HG03442 (cell line): Measurements from ENCODE around the gene SLC22A3.
"Not testable (repeated sequence)": the region's sequence is repeated elsewhere in the genome, so short reads cannot be mapped to it uniquely, and the experiment has no call there.

ENCODE experiments used
- ATAC-seq: cut with Tn5 transposase; IDR thresholded peaks from one replicate; pipeline ENCODE4 v1.9.1; 2021; ENCODE audit warnings: mild to moderate bottlenecking, moderate library complexity; ENCODE audit not compliant: unreplicated experiment

Gene SLC22A3

DNA sequence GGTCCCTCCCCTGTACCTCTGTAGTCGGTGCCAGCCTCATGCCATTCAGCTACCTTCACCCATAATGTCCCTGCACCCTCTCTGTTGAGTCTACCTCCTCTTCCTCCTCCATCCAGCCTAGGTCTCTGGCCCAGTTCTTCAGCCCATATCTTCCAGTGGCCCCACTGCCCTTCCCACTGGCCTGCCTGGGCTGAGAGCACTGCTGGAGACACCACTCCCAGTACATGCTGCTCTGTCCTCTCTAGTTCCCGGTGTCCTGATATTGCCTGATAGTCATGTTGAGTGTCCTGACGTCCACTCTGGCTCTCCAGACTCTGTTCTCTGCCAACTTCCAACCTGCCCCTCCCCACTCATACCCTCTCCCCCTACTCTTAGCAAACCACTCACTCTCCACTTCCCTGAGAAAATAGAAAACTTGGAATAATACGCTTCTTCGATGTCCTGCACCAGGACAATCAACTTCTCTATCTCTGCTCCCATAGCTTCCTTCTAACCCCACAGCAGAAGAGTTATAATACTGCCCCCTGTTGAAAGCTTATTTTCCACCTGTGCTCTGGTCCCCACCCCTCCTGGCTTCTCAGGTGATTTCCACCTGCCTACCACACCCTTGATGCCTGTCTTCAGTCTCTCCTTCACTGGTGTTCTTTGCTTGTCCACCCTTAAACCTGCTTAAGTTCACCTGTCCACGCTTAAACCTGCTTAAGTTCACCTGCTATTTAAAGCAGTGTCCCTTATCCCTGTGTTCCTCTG is 19.8 kb downstream of the SLC22A3 start:
- no peak for ATAC-seq

DNA sequence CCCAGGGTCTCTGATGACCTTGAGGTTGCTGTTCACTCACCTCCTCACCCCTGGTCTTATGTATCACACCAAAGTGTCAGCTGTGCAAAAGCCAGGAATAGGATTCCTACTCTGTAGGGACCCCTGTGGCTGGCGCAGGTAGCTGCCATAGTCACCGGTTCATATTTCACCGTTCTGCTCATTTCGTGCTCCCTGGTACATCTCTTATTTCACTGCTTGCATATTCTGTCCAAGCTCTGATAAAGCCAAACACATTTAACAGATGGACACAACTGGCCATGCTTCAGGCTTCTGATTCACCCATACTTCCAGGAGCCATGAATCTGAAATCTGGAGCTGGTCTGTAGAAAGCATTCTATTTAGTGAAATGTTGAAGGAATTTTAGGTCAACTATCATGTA is 20.5 kb downstream of the SLC22A3 start:
- ATAC-seq: no peak

- not testable (repeated sequence) for ATAC-seq
Measured at GRCh38 chr6:160373601-160374000, 25.4 kb downstream of the SLC22A3 start.

GRCh38 chr6:160374836-160375560 is 26.8 kb downstream of the SLC22A3 start:
- ATAC-seq: no peak

DNA sequence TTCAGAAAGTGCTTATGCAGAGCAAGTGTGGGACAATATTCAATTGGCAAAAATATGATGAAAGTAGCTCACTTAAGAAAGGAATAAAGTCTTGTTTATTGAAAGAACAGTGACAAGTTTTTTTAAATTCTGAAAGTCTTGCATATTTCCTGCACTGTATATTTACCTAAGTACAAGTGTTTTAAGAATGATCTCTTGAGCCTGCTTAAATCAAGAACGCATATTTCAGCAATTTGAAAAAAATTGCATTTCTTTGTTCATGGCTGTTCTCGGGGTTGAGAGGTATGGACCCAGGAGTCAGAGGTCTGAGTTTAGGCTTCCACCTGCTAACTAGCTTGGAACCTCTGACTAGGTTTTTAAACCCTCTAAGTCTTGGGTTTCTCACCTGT is 27.4 kb downstream of the SLC22A3 start:
- ATAC-seq: no peak

DNA sequence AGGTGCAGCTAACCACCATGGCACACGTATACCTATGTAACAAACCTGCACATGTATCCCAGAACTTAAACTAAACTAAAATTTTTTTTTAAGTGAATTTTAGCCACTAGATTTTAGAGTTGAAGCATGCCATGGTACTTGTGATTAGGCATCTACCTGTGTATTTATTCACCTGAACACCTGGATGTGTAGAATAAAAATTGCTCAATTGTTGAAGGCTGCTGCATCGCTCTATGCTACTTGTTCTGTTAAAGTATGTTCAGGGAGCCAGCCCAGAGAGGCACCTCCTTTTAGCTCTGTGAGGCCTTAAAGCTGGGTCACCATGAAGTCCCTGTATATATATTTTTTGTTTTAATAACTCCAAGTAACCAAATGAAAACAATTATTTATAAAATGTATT is 28.3 kb downstream of the SLC22A3 start:
- no peak for ATAC-seq

- ATAC-seq: no peak
Measured at GRCh38 chr6:160378218-160378617, 30.0 kb downstream of the SLC22A3 start.

DNA sequence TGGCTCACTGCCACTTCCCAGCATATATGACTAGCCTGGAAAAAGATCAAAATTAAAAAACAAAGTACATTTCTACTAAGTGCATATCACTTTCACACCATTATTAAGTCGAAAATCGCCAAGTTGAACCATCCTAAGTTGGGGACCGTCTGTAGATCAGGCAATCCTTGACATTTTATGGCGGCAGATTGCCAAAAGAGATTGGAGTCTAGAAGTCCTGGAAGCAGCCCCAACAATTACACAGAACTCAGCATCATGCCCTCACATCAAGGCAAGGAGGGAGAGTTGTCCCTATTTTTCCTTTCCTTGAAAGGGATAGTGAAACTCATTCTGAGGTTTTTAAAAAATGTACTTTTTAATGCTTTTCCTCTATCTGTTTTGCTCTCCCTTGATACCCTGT is 30.7 kb downstream of the SLC22A3 start:
- no peak for ATAC-seq

DNA sequence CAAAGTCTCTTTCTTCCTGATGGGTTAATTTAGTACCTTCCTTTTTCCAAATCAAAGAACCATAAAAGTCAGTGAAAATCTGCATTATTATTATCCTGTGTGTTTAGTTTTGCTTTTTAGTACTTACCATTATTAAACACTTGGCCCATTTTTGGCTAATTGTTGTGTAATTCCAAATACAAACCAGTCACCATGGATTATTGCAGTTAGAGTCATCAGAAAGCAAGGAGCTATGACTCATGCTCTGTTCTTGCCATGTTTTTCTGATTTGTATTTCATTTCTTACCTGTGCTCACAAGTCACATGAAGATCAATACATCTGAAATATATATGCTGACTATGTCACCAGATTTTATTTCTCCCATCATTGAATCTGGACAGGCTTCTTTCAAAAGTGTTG is 31.3 kb downstream of the SLC22A3 start:
- no peak for ATAC-seq

DNA sequence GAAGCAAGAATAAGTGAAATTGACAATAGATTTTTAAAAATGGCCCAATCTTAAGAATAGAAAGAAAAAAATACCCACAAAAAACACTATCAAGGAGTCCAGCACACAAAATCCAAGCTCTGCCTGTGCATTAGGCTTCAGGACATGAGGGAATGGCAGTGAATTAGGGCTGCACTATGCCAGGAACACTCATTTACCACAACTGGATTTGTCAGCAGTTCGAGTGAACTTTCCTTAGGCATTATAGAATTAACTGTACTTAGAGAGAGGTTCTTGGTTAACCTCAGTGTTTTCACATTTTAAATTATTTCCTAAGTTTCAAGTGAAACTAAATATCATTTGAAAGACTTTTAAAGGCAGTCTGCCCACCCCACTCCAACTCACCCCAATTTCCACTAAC is 34.8 kb downstream of the SLC22A3 start:
- no peak for ATAC-seq

DNA sequence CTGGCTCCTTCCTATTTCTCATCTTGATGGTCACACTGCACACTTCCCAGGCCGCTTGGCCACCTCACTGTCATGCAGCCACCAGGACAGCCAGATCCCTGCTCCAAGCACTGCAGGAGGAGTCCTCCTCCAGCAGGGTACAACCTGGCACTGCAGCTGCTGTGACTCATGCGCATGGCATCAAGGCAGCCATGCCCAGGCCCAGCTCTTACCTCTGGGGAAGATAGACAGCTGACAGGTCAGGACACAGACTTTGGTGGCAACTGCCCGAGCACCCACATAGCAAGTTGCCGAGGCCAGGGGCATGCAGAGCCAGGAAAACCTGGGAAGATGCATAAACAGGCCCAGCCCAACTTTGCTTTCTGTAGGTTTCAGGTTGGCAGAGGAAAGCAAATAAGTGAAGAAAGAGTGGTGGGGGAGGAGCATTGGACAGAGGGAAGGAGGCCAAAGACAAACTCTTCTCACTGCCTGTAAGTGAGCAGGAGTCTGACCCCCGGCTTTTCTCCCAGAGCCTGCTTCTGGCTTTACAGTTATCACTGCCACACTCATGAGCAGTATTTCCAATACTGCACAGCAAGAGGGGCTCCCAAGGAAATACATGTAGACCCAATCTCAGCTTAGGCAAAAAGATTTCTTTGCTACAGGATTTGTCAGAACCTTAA is 38.8 kb downstream of the SLC22A3 start:
- no peak for ATAC-seq

DNA sequence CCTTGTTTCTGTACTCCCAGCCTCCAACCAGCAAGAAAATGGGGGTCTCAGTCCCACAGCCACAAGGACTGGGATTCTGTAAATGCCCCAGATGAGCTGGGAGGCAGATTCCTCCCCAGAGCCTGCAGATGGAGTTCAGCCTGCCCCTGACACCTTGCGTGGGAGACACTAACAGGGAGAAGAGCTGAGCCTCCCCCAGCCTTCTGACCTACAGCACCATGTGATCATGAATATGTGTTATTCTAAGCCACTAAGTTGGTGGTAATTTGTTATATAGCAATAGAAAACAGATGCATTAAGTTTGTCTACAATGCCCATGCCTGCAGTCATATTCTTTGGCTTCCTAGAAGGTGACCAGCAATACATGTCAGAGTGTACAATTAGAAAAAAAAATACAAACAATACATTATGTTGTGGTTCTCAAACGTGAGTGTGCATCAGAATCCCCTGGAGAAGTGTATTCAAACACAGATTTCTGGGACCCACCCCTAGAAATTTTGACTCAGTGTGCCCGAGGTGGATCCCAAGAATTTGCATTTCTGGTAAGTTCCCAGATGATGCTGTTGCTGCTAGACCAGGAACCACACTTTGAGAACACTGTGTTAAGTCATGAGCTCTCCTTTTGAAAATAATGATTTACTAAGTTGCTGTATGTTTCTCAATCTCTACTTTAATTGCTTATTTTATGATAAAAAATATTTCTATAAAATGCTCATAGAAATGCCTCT is 39.9 kb downstream of the SLC22A3 start:
- ATAC-seq: no peak

- ATAC-seq: no peak
Measured at GRCh38 chr6:160388922-160389321, 40.7 kb downstream of the SLC22A3 start.

DNA sequence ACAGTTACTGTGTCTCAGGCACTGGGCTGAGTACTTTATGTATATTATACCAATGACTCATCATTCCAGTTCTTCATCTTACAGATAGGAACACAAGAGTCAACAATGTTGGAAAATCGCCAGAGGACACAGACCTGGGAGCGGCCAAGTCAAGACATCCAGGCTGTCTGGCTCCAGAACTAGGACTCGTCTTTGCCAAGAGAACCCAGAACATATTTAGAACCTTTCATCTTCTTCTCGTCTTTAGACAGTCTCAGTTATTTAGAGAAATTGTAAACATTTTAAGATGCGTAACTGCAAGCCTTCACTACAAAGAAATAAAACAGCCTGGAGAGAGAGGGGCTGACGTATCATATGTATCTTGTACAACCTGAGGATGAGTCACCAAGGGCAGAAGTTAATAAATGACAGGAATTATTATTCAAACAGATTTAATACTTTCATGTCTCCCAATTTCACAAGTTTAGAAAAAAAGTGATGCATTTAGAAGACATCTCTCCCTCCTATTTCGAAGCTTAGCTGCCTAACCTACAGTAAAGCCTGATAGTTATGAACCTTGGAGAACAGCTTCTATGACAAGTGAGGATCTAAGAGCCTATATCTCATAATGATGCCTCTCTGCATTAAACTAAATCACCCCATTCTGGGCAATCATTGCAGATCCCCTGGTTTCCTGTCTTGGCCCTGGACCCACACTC is 43.4 kb downstream of the SLC22A3 start:
- no peak for ATAC-seq

- ATAC-seq: not testable (repeated sequence)
Measured at GRCh38 chr6:160393442-160393841, 45.3 kb downstream of the SLC22A3 start.

DNA sequence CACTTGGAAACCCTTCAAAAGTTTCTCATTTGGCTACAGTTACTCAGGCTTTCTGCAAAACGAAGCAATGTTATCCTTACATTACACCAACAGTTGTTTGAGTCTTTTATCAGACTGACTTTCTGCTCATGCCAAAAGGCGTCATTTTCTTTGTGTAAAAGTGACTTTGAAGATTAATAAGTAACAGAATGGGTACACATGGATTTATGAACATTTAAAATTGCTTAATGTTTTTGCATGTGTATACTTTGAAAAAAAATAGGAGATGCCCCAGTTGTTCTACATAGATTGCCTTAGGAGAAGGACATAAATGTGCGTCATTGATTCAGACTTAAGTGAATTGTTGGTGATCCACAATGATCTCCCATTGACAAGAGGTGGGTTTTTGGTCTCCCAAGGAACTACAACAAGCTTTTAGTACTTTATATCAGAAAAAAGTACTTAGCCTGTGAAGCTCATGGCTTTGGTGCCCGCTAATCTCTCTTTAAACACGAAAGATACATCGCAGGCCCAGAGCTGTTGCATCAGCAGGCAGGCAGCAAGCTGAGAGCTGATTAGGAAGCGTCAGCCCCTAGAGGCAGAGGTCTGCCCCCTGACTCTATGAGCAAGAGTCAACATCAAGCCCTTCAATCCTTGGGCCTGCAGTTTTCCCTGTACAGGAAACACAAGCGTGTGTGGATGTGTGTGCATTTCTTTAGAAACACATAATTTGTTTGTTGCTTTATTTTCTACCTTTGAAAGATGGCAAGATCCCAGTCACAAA is 45.9 kb downstream of the SLC22A3 start:
- no peak for ATAC-seq

DNA sequence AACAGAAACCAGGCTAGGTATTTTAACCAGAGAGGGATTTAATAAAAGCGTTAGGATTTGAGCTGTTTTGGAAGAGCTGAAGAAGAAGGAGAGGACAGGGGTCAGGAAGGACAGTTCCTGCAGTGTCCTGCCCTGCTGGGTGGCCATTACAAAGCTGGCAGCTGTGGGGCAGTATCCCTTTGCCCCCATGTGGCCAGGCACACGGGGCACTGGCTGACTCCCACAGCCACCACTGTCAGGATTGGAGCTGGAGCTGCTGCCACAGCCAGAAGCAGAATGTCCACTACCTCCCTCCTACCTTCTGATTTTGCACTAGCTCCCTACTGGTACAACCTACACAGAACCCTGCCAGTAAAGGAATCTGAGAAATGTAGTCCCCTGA is 46.5 kb downstream of the SLC22A3 start:
- no peak for ATAC-seq

DNA sequence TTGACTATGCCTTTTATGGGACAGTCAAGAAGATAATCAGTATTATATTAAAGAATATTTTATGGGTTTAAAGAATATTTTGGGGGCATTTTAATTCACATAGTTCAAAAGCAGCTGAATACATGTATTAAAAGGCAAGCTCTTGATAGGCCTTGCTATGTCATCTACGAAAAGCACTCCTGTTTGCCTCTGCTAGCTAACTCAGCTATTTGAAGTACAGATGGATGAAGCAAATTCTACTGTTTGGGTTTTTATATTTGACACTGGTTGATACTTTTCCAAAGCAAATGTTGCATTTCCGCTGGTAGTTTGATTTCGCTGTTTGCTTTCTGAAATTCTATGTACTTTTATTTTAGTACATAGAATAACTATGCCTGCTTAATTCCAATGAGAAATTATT is 47.0 kb downstream of the SLC22A3 start:
- ATAC-seq: no peak

DNA sequence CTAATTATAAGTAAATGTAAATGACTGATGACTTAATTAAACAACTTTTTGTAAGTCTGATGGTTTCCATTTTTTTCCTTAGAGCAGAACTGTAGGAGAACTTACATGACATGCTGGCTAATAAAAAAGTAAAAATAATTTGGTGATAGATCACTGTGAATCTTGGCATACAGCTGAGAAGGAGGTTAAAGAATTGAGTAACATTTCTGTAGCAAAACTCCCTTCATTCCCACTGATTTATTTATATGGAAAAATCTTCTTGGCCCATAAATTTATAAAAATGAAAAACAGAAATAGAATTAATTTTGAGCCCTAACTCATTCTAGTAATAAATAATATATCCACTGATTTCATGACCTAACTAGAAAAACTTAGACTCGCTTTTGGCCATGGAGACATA is 48.1 kb downstream of the SLC22A3 start:
- no peak for ATAC-seq

GRCh38 chr6:160398674-160399271 is 50.6 kb downstream of the SLC22A3 start:
- peak; percentile 96 for ATAC-seq
